ENCODE results near the gene OLFML2A. TPM values are rescaled to one million over a fixed set of nuclear protein-coding genes. Genes with fewer than 3 reads are reported as not detected.
"Not testable (repeated sequence)": the region's sequence is repeated elsewhere in the genome, so short reads cannot be mapped to it uniquely, and the experiment has no call there.

The OLFML2A gene
- total RNA-seq, result 12.2 TPM
- 5.1 TPM for polyA plus RNA-seq (ENCODE audit: insufficient read depth, low read depth, low replicate concordance)
- long read RNA-seq, donor 1, partial matches to known transcripts, result 0 of 1 reads
- long read RNA-seq, donor 1, other reads (novel, unspliced or antisense), result 0 of 1 reads
- long read RNA-seq, donor 2, result 0 reads
- long read RNA-seq, donor 3, full-length matches to known transcripts, result 2 of 2 reads
- long read RNA-seq, donor 3, partial matches to known transcripts, result 0 of 2 reads
- long read RNA-seq, donor 3, other reads (novel, unspliced or antisense), result 0 of 2 reads
- long read RNA-seq, donor 4, full-length matches to known transcripts, result 1 of 1 reads
- long read RNA-seq, donor 4, partial matches to known transcripts, result 0 of 1 reads
- long read RNA-seq, donor 4, other reads (novel, unspliced or antisense), result 0 of 1 reads
- long read RNA-seq, donor 5, result 0 reads
- long read RNA-seq, donor 6, full-length matches to known transcripts, result 2 of 2 reads
- long read RNA-seq, donor 6, partial matches to known transcripts, result 0 of 2 reads
- long read RNA-seq, donor 6, other reads (novel, unspliced or antisense), result 0 of 2 reads
- long read RNA-seq, donor 7, partial matches to known transcripts, result 0 of 4 reads
- long read RNA-seq, donor 7, other reads (novel, unspliced or antisense), result 4 of 4 reads
- long read RNA-seq, donor 8, full-length matches to known transcripts, result 1 of 1 reads
- long read RNA-seq, donor 8, partial matches to known transcripts, result 0 of 1 reads
- long read RNA-seq, donor 8, other reads (novel, unspliced or antisense), result 0 of 1 reads
- long read RNA-seq, donor 9, result 0 reads
- long read RNA-seq, donor 10, full-length matches to known transcripts, result 2 of 38 reads
- long read RNA-seq, donor 10, partial matches to known transcripts, result 36 of 38 reads
- long read RNA-seq, donor 10, other reads (novel, unspliced or antisense), result 0 of 38 reads

DNA sequence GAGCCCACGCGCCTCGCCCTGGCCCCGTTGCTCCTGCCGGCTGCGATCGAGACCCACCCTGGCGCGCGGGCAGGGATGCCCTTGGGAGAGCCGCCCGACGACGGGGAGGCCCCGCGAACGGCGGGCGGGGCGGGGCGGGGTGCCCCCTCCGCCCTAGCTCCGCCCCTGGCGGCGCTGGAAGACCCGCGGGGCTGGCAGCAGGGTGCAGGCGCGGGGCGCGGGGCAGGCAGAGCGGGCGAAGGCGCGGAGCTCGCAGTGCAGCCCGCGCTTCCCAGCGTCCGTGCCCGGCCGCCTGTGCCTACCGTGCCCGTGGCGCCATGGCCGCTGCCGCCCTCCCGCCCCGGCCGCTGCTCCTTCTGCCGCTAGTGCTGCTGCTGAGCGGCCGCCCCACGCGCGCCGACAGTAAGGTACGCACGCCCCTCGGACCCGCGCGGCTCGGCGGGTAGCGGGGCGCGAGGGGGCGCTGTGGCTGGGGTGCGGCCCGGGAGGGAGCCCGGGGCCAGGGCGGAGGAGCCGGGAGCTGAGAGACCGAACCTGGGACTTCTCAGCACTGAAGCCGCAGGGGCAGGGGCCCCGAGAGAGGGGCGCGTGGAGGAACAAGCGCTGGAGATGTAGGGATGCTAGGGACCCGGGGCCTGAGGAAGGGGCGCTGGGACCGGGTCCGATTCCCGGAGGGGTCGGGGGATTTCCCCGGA is at the start of gene OLFML2A:
TSS of gene OLFML2A (plus strand) at position 180 of the 695 bp plus-strand sequence. CDS start at position 318, 138 bp downstream.
- TF ChIP-seq CTCF (IDR thresholded peaks at IDR 0.05; ENCODE audit: borderline replicate concordance, extremely low read depth, insufficient read depth), result no peak
- H3K9me3 ChIP-seq (ENCODE audit: control insufficient read depth in 2 of 3, insufficient read depth in 1 of 3, low read length in 3 of 3), result no peaks in the 10 kb centered on the region
- peaks cover 5% of the 10 kb centered on the region for H3K27me3 ChIP-seq (ENCODE audit: control insufficient read depth, insufficient read depth, low read length)
- H3K36me3 ChIP-seq (ENCODE audit: control insufficient read depth in 2 of 3, insufficient read depth in 3 of 3, low read length in 3 of 3), result no peaks in the 10 kb centered on the region
- H3K4me1 ChIP-seq (ENCODE audit: control insufficient read depth in 2 of 3, insufficient read depth in 2 of 3, low read depth in 1 of 3, low read length in 3 of 3), result peaks cover 0 to 4% (median 0%) of the 10 kb centered on the region in 3 donors
- no peak for FAIRE-seq
- intact Hi-C loops (cut with DNase I), result loop anchor here (5.0 kb wide), 1 partner anchor 75 kb away; the partner anchor contains the start of gene WDR38
- DNase-seq, result peak in 3 of 5 donors; percentile 50 to 79 (median 71)
- H3K27ac ChIP-seq (ENCODE audit: low read depth in 2 of 2, low read length in 2 of 2), result no peak within 1 kb of the TSS
- peak within 1 kb of the TSS in 2 of 3 donors; percentile 26 to 49 for H3K4me3 ChIP-seq (ENCODE audit: low read length in 3 of 3)
- no peak within 1 kb of the TSS for H3K9ac ChIP-seq (ENCODE audit: low read length in 3 of 3)

DNA sequence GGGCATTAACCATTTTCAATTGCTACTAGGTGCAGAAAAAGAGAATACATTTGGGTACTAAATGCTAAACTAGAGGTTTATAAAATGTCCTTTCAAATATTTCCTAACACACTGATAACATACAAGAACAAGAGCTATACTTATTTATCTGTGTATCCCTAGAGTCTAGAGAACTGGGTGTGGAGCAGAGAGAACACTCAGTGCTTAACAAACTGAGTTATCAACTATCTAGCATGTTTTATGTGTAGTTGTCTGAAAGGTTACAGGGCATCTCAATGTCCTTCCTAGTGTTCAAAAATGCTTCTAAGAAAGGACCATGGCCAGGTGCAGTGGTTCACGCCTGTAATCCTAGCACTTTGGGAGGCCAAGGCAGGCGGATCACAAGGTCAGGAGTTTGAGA is 46.2 kb upstream of the OLFML2A start:
- Histone ChIP-seq H3K4me3 (ENCODE audit: low read length in 3 of 3) (no peak overlapping the region), H3K4me1 (ENCODE audit: control insufficient read depth in 2 of 3, insufficient read depth in 2 of 3, low read depth in 1 of 3, low read length in 3 of 3) (peaks cover 0 to 6% (median 0%) of the 10 kb centered on the region in 3 donors), H3K36me3 (ENCODE audit: control insufficient read depth in 2 of 3, insufficient read depth in 3 of 3, low read length in 3 of 3) (no peaks in the 10 kb centered on the region), H3K27me3 (ENCODE audit: control insufficient read depth, insufficient read depth, low read length) (no peaks in the 10 kb centered on the region), H3K9me3 (ENCODE audit: control insufficient read depth in 2 of 3, insufficient read depth in 1 of 3, low read length in 3 of 3) (no peaks in the 10 kb centered on the region), H3K27ac (ENCODE audit: low read depth in 2 of 2, low read length in 2 of 2) (no peak overlapping the region), H3K9ac (ENCODE audit: low read length in 3 of 3) (no peak overlapping the region)
- intact Hi-C loops (cut with DNase I), result no loop called here
- no peak for DNase-seq
- FAIRE-seq, result no peak
- TF ChIP-seq CTCF (IDR thresholded peaks at IDR 0.05; ENCODE audit: borderline replicate concordance, extremely low read depth, insufficient read depth), result no peak

DNA sequence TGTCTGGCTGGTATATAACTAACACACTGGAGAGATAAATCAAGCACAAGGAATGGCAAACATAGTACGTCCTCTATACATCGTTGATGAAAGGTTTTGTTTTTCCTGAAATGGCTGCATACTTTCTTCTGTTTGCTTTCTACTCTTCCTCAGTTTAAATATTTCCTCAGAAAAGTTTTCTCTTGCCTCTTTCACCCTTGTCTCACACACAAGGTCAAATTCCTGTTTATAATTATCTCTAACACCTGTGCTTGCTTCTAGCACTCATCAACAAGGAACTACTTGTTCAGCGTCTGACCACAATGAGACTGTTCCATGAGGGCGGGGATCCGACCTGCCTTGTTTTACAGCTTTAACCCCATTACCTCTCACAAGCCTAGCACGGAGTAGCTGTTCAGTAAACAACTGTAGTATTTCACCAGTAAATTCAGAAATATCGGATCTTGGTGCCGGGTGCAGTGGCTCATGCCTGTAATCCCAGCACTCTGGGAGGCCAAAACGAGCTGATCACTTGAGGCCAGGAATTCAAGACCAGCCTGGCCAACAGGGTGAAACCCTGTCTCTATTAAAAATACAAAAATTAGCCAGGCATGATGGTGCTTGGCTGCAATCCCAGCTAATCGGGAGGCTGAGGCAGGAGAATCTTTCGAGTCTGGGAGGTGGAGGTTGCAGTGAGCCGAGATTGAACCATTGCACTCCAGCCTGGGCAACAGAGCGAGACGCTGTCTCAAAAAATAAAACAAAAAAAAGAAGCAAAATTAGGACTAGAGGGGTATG is 42.8 kb upstream of the OLFML2A start:
- no peaks in the 10 kb centered on the region for H3K36me3 ChIP-seq (ENCODE audit: control insufficient read depth in 2 of 3, insufficient read depth in 3 of 3, low read length in 3 of 3)
- no peaks in the 10 kb centered on the region for H3K27me3 ChIP-seq (ENCODE audit: control insufficient read depth, insufficient read depth, low read length)
- intact Hi-C loops (cut with DNase I), result no loop called here
- DNase-seq (no peak), FAIRE-seq (no peak)
- H3K4me1 ChIP-seq (ENCODE audit: control insufficient read depth in 2 of 3, insufficient read depth in 2 of 3, low read depth in 1 of 3, low read length in 3 of 3), result peaks cover 0 to 6% (median 0%) of the 10 kb centered on the region in 3 donors
- no peak for TF ChIP-seq CTCF (IDR thresholded peaks at IDR 0.05; ENCODE audit: borderline replicate concordance, extremely low read depth, insufficient read depth)
- H3K9me3 ChIP-seq (ENCODE audit: control insufficient read depth in 2 of 3, insufficient read depth in 1 of 3, low read length in 3 of 3), result no peaks in the 10 kb centered on the region
- H3K4me3 ChIP-seq (ENCODE audit: low read length in 3 of 3), result peak overlapping the region in 1 of 3 donors; percentile 38
- H3K9ac ChIP-seq (ENCODE audit: low read length in 3 of 3), result no peak overlapping the region
- H3K27ac ChIP-seq (ENCODE audit: low read depth in 2 of 2, low read length in 2 of 2), result peak overlapping the region; percentile 42 to 48

DNA sequence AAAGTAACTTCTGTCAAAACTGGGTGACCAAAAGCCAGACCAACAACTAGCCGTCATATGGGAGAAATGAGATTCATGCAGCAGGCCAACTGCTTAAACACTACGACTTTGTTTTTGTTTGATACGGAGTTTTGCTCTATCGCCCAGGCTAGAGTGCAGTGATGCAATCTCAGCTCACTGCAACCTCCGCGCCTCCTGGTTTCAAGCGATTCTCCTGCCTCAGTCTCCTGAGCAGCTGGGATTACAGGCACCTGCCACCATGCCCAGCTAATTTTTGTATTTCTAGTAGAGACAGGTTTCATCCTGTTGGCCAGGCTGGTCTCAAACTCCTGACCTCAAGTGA is 42.2 kb upstream of the OLFML2A start:
- FAIRE-seq; H3K9ac ChIP-seq (ENCODE audit: low read length in 3 of 3); H3K4me3 ChIP-seq (ENCODE audit: low read length in 3 of 3); H3K9me3 ChIP-seq (ENCODE audit: control insufficient read depth in 2 of 3, insufficient read depth in 1 of 3, low read length in 3 of 3); H3K27me3 ChIP-seq (ENCODE audit: control insufficient read depth, insufficient read depth, low read length); intact Hi-C loops (cut with DNase I); DNase-seq; H3K36me3 ChIP-seq (ENCODE audit: control insufficient read depth in 2 of 3, insufficient read depth in 3 of 3, low read length in 3 of 3); H3K4me1 ChIP-seq (ENCODE audit: control insufficient read depth in 2 of 3, insufficient read depth in 2 of 3, low read depth in 1 of 3, low read length in 3 of 3): not testable (repeated sequence)
- peak overlapping the region in 1 of 2 donors; percentile 42 for H3K27ac ChIP-seq (ENCODE audit: low read depth in 2 of 2, low read length in 2 of 2)

Measured in kidney (tissue), 22 donors.